ENCODE measurements around the gene DYNLL1. TPM values are rescaled to one million over a fixed set of nuclear protein-coding genes. Genes with fewer than 3 reads are reported as not detected.

The DYNLL1 gene
- total and polyA plus RNA-seq, 7 donors, result 204 to 942 (median 254) TPM

- TF ChIP-seq POLR2AphosphoS5 (IDR thresholded peaks at IDR 0.05), result peak in 1 of 4 donors; percentile 4
- no peak for TF ChIP-seq EP300 (IDR thresholded peaks at IDR 0.05)
- DNase-seq, result peak; percentile 66
- Histone ChIP-seq H3K27ac (peak overlapping the region; percentile 93 to 96 (median 94)), H3K9me3 (no peaks in the 10 kb centered on the region), H3K36me3 (peaks cover 2 to 26% (median 13%) of the 10 kb centered on the region in 4 donors), H3K4me3 (peak overlapping the region; percentile 85 to 94 (median 92)), H3K4me1 (peaks cover 0 to 40% (median 23%) of the 10 kb centered on the region in 4 donors), H3K27me3 (no peaks in the 10 kb centered on the region)
- intact Hi-C loops (cut with DNase I), result loop anchor here (2.0 kb wide), 2 partner anchors 26 to 30 kb away; partner anchors contain the start of gene COX6A1
- 1% methylated on average over 57 of the region's 57 CpGs for WGBS, 2 donors
Observed at GRCh38 chr12:120468821-120469449, 27.0 kb upstream of the DYNLL1 start.

- H3K4me3 ChIP-seq, result peak within 1 kb of the TSS; percentile 85 to 94 (median 92)
- H3K9me3 ChIP-seq, result no peaks in the 10 kb centered on the region
- intact Hi-C loops (cut with DNase I), result loop anchor here (2.0 kb wide), 2 partner anchors 25 to 31 kb away; partner anchors contain the start of gene COX6A1
- peak; percentile 98 for DNase-seq
- H3K36me3 ChIP-seq, result peaks cover 0 to 20% (median 9%) of the 10 kb centered on the region in 4 donors
- peak within 1 kb of the TSS; percentile 93 to 96 (median 94) for H3K27ac ChIP-seq
- peaks cover 0 to 40% (median 23%) of the 10 kb centered on the region in 4 donors for H3K4me1 ChIP-seq
- no peaks in the 10 kb centered on the region for H3K27me3 ChIP-seq
- 1% methylated on average over 88 of the region's 88 CpGs for WGBS, 2 donors
- TF ChIP-seq EP300 (IDR thresholded peaks at IDR 0.05) (no peak), POLR2A (IDR thresholded peaks at IDR 0.05) (peak in 1 of 2 donors; percentile 43), POLR2AphosphoS5 (IDR thresholded peaks at IDR 0.05) (peak; percentile 62 to 93 (median 90)), CTCF (IDR thresholded peaks at IDR 0.05) (peak; percentile 71 to 87 (median 81))
Observed at GRCh38 chr12:120469450-120470149, 26.3 kb upstream of the DYNLL1 start, which contains the start of gene SRSF9. Gene SRSF9, minus strand, starts transcription at chr12:120469748. Its CDS starts 139 bp downstream, at chr12:120469609.

- H3K27ac ChIP-seq, result peak overlapping the region; percentile 93 to 96 (median 94)
- 72 to 78% methylated on average over 26 of the region's 26 CpGs for WGBS, 2 donors
- TF ChIP-seq POLR2AphosphoS5 (IDR thresholded peaks at IDR 0.05) (no peak), EP300 (IDR thresholded peaks at IDR 0.05) (no peak), CTCF (IDR thresholded peaks at IDR 0.05) (no peak), POLR2A (IDR thresholded peaks at IDR 0.05) (no peak)
- no peaks in the 10 kb centered on the region for H3K9me3 ChIP-seq
- DNase-seq, result no peak
- peak overlapping the region; percentile 85 to 94 (median 92) for H3K4me3 ChIP-seq
- H3K27me3 ChIP-seq, result no peaks in the 10 kb centered on the region
- H3K4me1 ChIP-seq, result peaks cover 0 to 40% (median 23%) of the 10 kb centered on the region in 4 donors
- intact Hi-C loops (cut with DNase I), result no loop called here
- peaks cover 0 to 13% (median 3%) of the 10 kb centered on the region in 4 donors for H3K36me3 ChIP-seq
Observed at GRCh38 chr12:120470150-120470784, 25.6 kb upstream of the DYNLL1 start.

GRCh38 chr12:120472521-120472920, 23.4 kb upstream of the DYNLL1 start:
- no peak overlapping the region for H3K27ac ChIP-seq
- DNase-seq, result no peak
- no peaks in the 10 kb centered on the region for H3K9me3 ChIP-seq
- H3K4me1 ChIP-seq, result peaks cover 0 to 24% (median 15%) of the 10 kb centered on the region in 4 donors
- H3K4me3 ChIP-seq, result no peak overlapping the region
- intact Hi-C loops (cut with DNase I), result no loop called here
- H3K36me3 ChIP-seq, result no peaks in the 10 kb centered on the region
- H3K27me3 ChIP-seq, result no peaks in the 10 kb centered on the region
- no peak for TF ChIP-seq EP300 (IDR thresholded peaks at IDR 0.05)
- TF ChIP-seq CTCF (IDR thresholded peaks at IDR 0.05), result no peak
- no peak for TF ChIP-seq POLR2A (IDR thresholded peaks at IDR 0.05)
- TF ChIP-seq POLR2AphosphoS5 (IDR thresholded peaks at IDR 0.05), result no peak
